ENCODE measurements around the gene POLR2F.

POLR2F gene

DNA sequence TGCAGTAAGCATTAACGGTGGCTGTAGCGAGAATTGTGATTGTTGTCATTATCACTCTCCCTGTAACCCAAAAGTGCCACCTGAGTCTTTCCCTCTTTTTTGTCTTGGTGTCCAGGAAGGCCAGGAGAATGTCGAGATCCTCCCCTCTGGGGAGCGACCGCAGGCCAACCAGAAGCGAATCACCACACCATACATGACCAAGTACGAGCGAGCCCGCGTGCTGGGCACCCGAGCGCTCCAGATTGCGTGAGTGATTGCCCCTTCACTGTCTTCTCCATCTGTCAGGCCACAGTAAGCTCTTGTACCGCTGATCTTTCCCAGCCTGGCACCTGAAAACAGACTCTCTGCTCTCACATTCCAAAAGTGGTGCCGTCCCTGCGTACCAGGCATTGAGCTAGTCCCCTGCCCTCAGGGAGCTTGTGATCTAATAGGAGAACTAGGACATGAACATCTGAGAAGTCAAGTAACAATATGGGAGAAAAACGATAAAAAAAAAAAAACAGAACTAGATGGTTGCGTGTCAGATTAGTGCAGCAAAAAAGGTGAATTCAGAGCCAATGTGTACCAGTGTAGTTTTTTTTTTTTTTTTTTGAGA is 5.8 kb downstream of the POLR2F start:
- Histone ChIP-seq H3K36me3 (ENCODE audit: control insufficient read depth, insufficient read depth, low read length) (peaks cover 67% of the 10 kb centered on the region), H3K4me1 (ENCODE audit: control insufficient read depth, insufficient read depth, low read length) (no peaks in the 10 kb centered on the region), H3K9me3 (ENCODE audit: control insufficient read depth, insufficient read depth, low read length) (no peaks in the 10 kb centered on the region), H3K9ac (ENCODE audit: low read depth, low read length) (no peak overlapping the region), H3K27me3 (ENCODE audit: control insufficient read depth, insufficient read depth, low read length) (no peaks in the 10 kb centered on the region), H3K4me3 (ENCODE audit: low read depth, low read length) (no peak overlapping the region), H3K27ac (ENCODE audit: low read depth, low read length) (no peak overlapping the region)

DNA sequence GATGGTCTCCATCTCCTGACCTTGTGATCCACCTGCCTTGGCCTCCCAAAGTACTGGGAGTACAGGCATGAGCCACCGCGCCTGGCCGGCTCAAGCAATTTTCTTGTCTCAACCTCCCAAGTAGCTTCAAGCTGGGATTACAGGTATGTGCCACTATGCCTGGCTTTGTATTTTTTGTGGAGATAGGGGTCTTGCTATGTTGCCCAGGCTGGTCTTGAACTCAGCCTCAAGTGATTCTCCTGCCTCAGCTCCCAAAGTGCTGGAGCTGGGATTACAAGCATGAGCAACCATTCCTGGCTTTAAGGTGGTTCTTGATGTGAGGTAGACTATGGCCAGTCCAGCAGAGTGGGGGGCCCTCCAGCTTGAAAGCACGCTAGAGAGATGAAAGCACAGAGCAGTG is 7.6 kb downstream of the POLR2F start:
- Histone ChIP-seq H3K36me3 (ENCODE audit: control insufficient read depth, insufficient read depth, low read length) (peaks cover 77% of the 10 kb centered on the region), H3K9ac (ENCODE audit: low read depth, low read length) (no peak overlapping the region), H3K27me3 (ENCODE audit: control insufficient read depth, insufficient read depth, low read length) (no peaks in the 10 kb centered on the region), H3K4me1 (ENCODE audit: control insufficient read depth, insufficient read depth, low read length) (0 out of 2 replicates have a peak, but pooled peaks cover 4% of the 10 kb centered on the region), H3K9me3 (ENCODE audit: control insufficient read depth, insufficient read depth, low read length) (no peaks in the 10 kb centered on the region), H3K27ac (ENCODE audit: low read depth, low read length) (no peak overlapping the region), H3K4me3 (ENCODE audit: low read depth, low read length) (no peak overlapping the region)

DNA sequence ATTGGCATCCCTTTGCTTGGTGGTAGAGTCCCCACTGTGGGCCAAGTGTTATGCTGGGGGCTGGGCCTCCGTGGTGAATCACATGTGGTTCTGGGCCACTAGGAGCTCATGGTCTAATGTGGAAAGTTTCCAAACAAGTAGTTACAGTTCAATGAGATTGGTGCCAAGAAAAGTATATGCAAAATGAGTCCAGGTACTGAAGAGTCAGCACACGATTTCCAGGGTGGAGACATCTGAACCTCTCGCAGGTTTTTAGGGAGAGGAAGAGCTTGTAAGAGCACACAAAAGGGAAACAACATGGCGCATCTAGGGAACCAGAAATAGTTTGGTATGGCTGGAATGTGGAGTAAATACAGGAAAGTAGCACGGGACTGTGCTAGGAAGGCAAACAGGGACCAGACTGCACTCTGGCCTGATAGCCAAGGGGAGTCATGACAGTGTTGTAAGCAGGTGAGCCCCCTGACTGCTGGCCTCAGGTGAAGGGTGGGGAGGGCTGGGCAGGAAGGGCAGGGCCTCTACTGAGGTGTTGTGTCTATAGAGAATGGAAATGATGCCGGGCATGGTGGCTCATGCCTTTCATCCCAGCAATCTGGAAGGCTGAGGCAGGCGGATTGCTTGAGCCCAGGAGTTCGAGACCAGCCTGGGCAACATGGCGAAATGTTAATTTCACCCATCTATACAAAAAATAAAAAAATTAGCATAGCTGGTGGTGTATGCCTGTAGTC is 12.6 kb downstream of the POLR2F start:
- H3K4me1 ChIP-seq (ENCODE audit: control insufficient read depth, insufficient read depth, low read length): peaks cover 9% of the 10 kb centered on the region

DNA sequence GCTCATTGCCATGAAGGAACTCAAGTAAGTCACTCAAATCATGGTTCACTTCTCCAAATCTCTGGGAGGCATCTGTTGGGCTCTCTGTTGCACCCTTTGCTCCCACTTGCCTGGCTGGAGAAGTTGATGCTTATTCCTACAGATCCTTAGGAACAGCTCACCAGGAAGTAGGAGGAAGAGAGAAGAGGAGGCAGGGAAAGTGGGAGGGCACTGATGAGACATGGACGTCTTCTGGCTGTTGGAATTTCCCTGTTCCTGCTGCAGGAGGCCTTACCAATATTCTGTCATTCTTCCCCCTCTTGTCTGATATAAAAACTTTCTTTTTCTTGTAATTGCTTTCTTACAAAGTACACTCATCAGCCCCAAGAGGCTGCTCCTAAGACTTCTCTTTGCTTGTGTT is 13.6 kb downstream of the POLR2F start:
- no peaks in the 10 kb centered on the region for H3K27me3 ChIP-seq (ENCODE audit: control insufficient read depth, insufficient read depth, low read length)
- H3K4me1 ChIP-seq (ENCODE audit: control insufficient read depth, insufficient read depth, low read length): peaks cover 17% of the 10 kb centered on the region
- no peak overlapping the region for H3K9ac ChIP-seq (ENCODE audit: low read depth, low read length)
- H3K9me3 ChIP-seq (ENCODE audit: control insufficient read depth, insufficient read depth, low read length): no peaks in the 10 kb centered on the region
- H3K27ac ChIP-seq (ENCODE audit: low read depth, low read length): no peak overlapping the region
- H3K36me3 ChIP-seq (ENCODE audit: control insufficient read depth, insufficient read depth, low read length): peaks cover 48% of the 10 kb centered on the region
- no peak overlapping the region for H3K4me3 ChIP-seq (ENCODE audit: low read depth, low read length)

More for the DNA sequence above, 12.6 kb downstream of the POLR2F start:
- no peaks in the 10 kb centered on the region for H3K9me3 ChIP-seq (ENCODE audit: control insufficient read depth, insufficient read depth, low read length)
- H3K4me3 ChIP-seq (ENCODE audit: low read depth, low read length): no peak overlapping the region
- H3K36me3 ChIP-seq (ENCODE audit: control insufficient read depth, insufficient read depth, low read length): peaks cover 58% of the 10 kb centered on the region
- no peaks in the 10 kb centered on the region for H3K27me3 ChIP-seq (ENCODE audit: control insufficient read depth, insufficient read depth, low read length)
- H3K9ac ChIP-seq (ENCODE audit: low read depth, low read length): no peak overlapping the region
- no peak overlapping the region for H3K27ac ChIP-seq (ENCODE audit: low read depth, low read length)

DNA sequence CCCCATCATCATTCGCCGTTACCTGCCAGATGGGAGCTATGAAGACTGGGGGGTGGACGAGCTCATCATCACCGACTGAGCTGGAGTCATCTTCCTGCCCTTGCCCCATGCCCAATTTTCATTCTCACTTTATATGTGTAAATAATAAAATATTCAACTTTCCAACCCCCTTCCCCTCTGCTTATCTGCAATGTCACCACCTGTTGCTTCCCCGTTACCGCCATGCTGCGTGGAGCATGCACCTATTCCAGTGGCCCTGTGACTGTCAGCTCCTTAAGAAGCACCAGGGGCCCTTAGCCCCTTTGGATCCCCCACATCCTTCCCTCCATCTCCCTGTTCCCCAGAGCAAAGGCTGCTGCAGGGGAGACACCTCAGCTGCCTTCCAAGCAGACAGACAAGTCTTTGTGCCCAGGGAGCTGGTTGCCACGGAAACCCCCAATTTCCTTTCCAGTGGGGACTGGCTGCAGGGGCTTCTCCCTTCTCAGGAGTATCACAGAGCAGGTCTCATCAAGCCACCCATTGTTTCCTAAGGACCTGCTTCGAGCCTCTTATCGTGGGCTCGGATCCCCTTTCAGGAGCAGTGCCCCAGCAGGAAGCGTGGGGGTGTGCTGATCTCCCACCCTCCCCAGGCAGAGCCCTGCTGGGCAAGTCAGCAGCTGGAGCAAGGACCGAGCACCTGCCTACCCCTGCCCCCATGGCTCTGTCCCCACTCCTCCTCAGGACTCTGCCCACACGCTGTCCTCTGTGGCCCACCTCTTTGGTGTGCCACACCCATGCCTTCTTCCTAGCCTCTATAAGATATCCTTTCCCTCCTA is 14.3 kb downstream of the POLR2F start:
- Histone ChIP-seq H3K36me3 (ENCODE audit: control insufficient read depth, insufficient read depth, low read length) (peaks cover 44% of the 10 kb centered on the region), H3K27me3 (ENCODE audit: control insufficient read depth, insufficient read depth, low read length) (no peaks in the 10 kb centered on the region), H3K4me3 (ENCODE audit: low read depth, low read length) (no peak overlapping the region), H3K9me3 (ENCODE audit: control insufficient read depth, insufficient read depth, low read length) (no peaks in the 10 kb centered on the region), H3K4me1 (ENCODE audit: control insufficient read depth, insufficient read depth, low read length) (peaks cover 20% of the 10 kb centered on the region), H3K9ac (ENCODE audit: low read depth, low read length) (no peak overlapping the region), H3K27ac (ENCODE audit: low read depth, low read length) (no peak overlapping the region)

DNA sequence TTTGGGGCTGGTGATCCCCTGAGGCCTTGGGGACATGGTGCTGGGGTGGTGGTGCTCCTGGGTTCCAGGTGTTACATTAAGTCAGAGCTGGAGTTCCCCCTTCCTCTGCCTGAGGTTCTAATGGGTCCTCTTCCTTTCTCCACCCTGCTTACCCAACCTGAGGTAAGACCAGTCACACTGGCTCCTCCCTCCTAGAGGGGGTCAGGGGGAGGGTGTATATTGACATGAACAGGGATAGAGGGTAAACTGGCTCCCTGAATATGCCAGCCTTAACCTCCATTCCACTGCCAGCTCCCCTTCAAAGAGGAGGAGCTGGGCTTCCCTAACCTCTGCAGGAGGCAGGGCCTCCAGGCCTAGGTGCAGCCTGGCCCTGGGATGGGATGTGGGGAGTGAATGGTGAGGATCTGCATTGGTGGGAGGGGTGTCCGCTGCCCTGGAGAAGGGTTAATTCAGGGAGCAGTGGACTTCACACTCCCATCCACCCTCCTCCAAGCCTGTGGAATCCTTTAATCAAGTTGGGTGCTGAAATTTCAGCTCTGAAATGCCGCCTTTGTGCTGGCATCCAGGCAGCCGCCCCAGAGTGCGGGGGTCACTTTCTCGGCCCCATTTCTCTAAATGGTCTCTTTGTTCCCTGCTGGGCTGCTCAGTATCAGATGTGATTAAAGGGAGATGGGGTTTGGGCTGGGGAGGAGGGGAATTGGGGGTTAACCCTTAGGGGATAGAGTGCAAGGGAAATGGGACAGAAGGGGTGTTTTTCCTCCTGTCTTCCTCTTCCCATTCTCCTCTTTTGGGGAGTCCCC is 15.2 kb downstream of the POLR2F start:
- Histone ChIP-seq H3K9ac (ENCODE audit: low read depth, low read length) (no peak overlapping the region), H3K27ac (ENCODE audit: low read depth, low read length) (no peak overlapping the region), H3K36me3 (ENCODE audit: control insufficient read depth, insufficient read depth, low read length) (peaks cover 39% of the 10 kb centered on the region), H3K9me3 (ENCODE audit: control insufficient read depth, insufficient read depth, low read length) (no peaks in the 10 kb centered on the region), H3K4me1 (ENCODE audit: control insufficient read depth, insufficient read depth, low read length) (peaks cover 20% of the 10 kb centered on the region), H3K4me3 (ENCODE audit: low read depth, low read length) (no peak overlapping the region), H3K27me3 (ENCODE audit: control insufficient read depth, insufficient read depth, low read length) (no peaks in the 10 kb centered on the region)

DNA sequence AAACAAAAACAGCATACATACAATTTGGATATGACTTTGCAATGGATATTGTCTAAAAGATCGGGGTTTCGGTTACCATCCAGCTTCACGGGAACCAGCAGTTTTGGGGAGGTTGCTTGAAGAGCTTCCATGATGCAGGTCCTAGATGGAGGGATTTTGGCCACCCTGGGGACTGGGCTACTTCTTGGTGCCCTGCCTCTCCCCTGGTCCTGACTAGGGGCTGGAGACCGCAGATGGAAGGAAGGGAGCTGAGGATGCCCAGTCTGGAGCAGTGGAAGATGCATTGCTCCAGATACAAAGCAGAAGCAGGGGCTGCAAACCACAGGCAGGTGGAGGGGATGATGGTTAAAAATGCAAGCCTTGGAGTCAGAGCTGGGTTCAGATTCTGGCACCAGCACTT is 17.4 kb downstream of the POLR2F start:
- H3K27me3 ChIP-seq (ENCODE audit: control insufficient read depth, insufficient read depth, low read length): no peaks in the 10 kb centered on the region
- H3K36me3 ChIP-seq (ENCODE audit: control insufficient read depth, insufficient read depth, low read length): peaks cover 27% of the 10 kb centered on the region
- H3K4me1 ChIP-seq (ENCODE audit: control insufficient read depth, insufficient read depth, low read length): peaks cover 18% of the 10 kb centered on the region
- H3K4me3 ChIP-seq (ENCODE audit: low read depth, low read length): no peak overlapping the region
- peak overlapping the region; percentile 45 for H3K27ac ChIP-seq (ENCODE audit: low read depth, low read length)
- H3K9ac ChIP-seq (ENCODE audit: low read depth, low read length): no peak overlapping the region
- no peaks in the 10 kb centered on the region for H3K9me3 ChIP-seq (ENCODE audit: control insufficient read depth, insufficient read depth, low read length)

DNA sequence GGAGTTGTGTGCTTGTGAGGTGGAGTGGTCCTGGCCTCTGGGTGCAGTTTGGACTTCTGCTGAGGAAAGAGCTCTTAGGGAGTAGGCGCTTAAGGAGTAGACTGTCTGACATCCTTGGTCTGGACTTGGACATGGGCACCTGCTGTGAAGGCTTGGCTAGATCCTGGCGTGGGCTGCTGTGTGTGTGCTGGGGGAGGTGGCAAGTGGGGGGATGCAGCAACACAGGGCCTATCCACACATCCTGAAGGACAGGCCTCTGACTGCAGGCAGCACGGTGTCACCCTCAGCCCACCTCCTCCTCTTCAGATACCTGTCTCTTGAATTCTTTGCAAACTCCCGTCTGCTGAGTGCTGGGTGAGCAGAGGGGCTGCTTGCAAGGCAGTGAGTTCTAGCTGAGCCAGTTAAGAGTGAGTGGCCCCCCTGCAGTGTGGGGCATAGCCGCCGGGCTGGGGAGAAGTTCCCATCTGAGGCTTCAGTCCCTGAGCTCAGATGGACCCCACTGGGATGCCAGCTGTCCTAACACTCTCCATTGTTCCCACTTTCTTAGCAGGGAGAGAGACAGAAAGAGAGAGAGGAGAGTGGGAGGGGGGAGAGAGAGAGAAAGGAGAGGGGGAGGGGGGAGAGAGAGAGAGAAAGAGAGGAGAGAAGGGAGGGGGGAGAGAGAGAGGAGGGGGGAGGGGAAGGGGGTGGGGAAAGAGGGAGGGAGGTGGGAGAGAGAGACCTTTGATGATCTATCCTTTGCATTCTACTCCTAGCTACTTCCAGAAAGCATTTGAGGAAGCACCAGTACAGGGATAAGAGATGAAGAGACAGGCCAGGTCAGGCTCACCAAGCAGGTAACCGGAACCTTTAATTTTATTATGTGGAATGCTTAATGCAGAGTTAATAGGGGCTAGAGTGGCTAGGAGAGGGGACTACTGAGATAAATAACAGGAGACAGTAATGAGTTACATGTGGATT is 18.3 kb downstream of the POLR2F start:
- Histone ChIP-seq H3K27me3 (ENCODE audit: control insufficient read depth, insufficient read depth, low read length) (no peaks in the 10 kb centered on the region), H3K4me1 (ENCODE audit: control insufficient read depth, insufficient read depth, low read length) (peaks cover 16% of the 10 kb centered on the region), H3K9ac (ENCODE audit: low read depth, low read length) (no peak overlapping the region), H3K36me3 (ENCODE audit: control insufficient read depth, insufficient read depth, low read length) (peaks cover 18% of the 10 kb centered on the region), H3K4me3 (ENCODE audit: low read depth, low read length) (0 out of 2 replicates have a peak overlapping the region, but pooled peaks have one; percentile 1), H3K27ac (ENCODE audit: low read depth, low read length) (peak overlapping the region; percentile 45), H3K9me3 (ENCODE audit: control insufficient read depth, insufficient read depth, low read length) (no peaks in the 10 kb centered on the region)

DNA sequence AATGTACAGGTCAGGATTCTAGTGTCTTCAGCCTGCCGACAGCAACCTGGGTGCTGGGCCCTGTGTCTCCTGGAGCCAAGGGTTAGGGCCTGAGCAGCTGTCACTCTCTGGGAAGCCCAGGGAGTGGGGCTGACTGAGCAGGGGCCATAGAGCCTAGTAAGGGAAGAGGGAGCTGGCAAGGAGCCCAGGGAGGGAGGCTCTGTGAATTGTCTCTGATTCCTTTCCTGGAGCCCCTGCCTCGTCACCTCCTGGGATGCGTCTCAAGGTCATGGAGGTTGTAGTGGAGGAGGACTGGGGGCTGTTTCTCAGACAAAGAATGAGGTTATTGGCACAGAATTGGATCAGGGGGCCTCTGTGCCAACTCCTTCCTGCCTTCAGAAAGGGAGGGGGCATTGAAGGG is 19.0 kb downstream of the POLR2F start:
- Histone ChIP-seq H3K4me3 (ENCODE audit: low read depth, low read length) (no peak overlapping the region), H3K27ac (ENCODE audit: low read depth, low read length) (no peak overlapping the region), H3K4me1 (ENCODE audit: control insufficient read depth, insufficient read depth, low read length) (peaks cover 16% of the 10 kb centered on the region), H3K9ac (ENCODE audit: low read depth, low read length) (no peak overlapping the region), H3K27me3 (ENCODE audit: control insufficient read depth, insufficient read depth, low read length) (no peaks in the 10 kb centered on the region), H3K36me3 (ENCODE audit: control insufficient read depth, insufficient read depth, low read length) (peaks cover 10% of the 10 kb centered on the region; the same call in 1 of the 2 replicates), H3K9me3 (ENCODE audit: control insufficient read depth, insufficient read depth, low read length) (no peaks in the 10 kb centered on the region)

All from HUES48 (cell line).